Panc1 (cell line): ENCODE results near the gene CLCN7. TPM values are rescaled to one million over a fixed set of nuclear protein-coding genes. Genes with fewer than 3 reads are reported as not detected.

Source experiments
- ATAC-seq: fragments of 200-7000 bp; cut with Tn5 transposase; 2 replicates; pipeline ENCODE4 v1.9.1; 2020; ENCODE audit warnings: mild to moderate bottlenecking, moderate library complexity
- BruUV-seq: library from RNA; stranded (reverse); fragments of 400-500 nt; replicated peaks from 2 replicates; lab custom pipeline; 2021; lab: Mats Ljungman, UMichigan
- CTCF ChIA-PET: fragments of 300-600 bp; sonication (Branson Sonifier 250); formaldehyde crosslinking; loops from one replicate; lab custom pipeline; 2022; ENCODE audit warnings: antibody characterized with exemption; lab: Charles Lee
- POLR2A ChIA-PET: fragments of 300-600 bp; sonication (Branson Sonifier 250); formaldehyde crosslinking; loops from one replicate; lab custom pipeline; 2022; ENCODE audit warnings: antibody characterized with exemption; lab: Charles Lee
- DNase-seq: peaks from one replicate; pipeline ENCODE4 v3.0.0-alpha.2; 2010; ENCODE audit warnings: low read depth, low spot score
- H3K27ac ChIP-seq: 2 replicates; pipeline ENCODE4 v1.5.1; 2011; ENCODE audit warnings: mild to moderate bottlenecking, low read length, inconsistent platforms
- H3K27me3 ChIP-seq: fragments of 200-500 bp; sonication (Bioruptor generic); 2 replicates; pipeline ENCODE4 v1.6.0; 2014; ENCODE audit warnings: low read length, inconsistent platforms; ENCODE audit not compliant: control insufficient read depth, insufficient read depth
- H3K36me3 ChIP-seq: fragments of 200-500 bp; sonication (Bioruptor generic); 2 replicates; pipeline ENCODE4 v1.5.1; 2014; ENCODE audit warnings: inconsistent platforms, mild to moderate bottlenecking, low read length, moderate library complexity; ENCODE audit not compliant: control insufficient read depth, insufficient read depth
- H3K4me1 ChIP-seq: 2 replicates; pipeline ENCODE4 v1.5.1; 2011; ENCODE audit warnings: inconsistent platforms, mild to moderate bottlenecking, low read length, moderate library complexity; ENCODE audit not compliant: control insufficient read depth, insufficient read depth
- H3K4me3 ChIP-seq, 2 experiments: 2 replicates each; pipeline ENCODE4 v1.5.1; 2011 to 2012; ENCODE audit warnings: low read depth in 2 of 2, low read length in 2 of 2, mild to moderate bottlenecking in 2 of 2, inconsistent platforms in 1 of 2, moderate library complexity in 1 of 2
- H3K9me3 ChIP-seq: fragments of 200-500 bp; sonication (Bioruptor generic); 2 replicates; pipeline ENCODE4 v1.5.1; 2014; ENCODE audit warnings: low read depth, mild to moderate bottlenecking, inconsistent platforms, low read length, moderate library complexity; ENCODE audit not compliant: control insufficient read depth, insufficient read depth
- POLR2AphosphoS5 ChIP-seq: IDR thresholded peaks from 2 replicates; pipeline ENCODE4 v1.6.1; 2012; ENCODE audit warnings: mild to moderate bottlenecking, low read depth, low read length, moderate library complexity
- SIN3A ChIP-seq: IDR thresholded peaks from 2 replicates; pipeline ENCODE4 v1.6.1; 2012; ENCODE audit warnings: low read depth, mild to moderate bottlenecking, low read length, moderate library complexity, borderline replicate concordance; ENCODE audit not compliant: insufficient read depth
- TCF7L2 ChIP-seq: IDR thresholded peaks from 2 replicates; pipeline ENCODE4 v1.6.1; 2011; ENCODE audit warnings: mild to moderate bottlenecking, low read depth, low read length, inconsistent platforms
- in situ Hi-C: cut with HindIII; loops from 2 replicates; pipeline ENCODE4 v1.10.0; 2016; ENCODE audit warnings: low sequenced_read_pairs, low pct_unique_long_range_greater_than_20kb
- intact Hi-C: fragments of 100-400 bp; cut with micrococcal nuclease; formaldehyde crosslinking; loops from one replicate; pipeline ENCODE4 v1.10.0; 2022; ENCODE audit not compliant: unreplicated experiment
- total RNA-seq: library from RNA; stranded (reverse); gene quantifications from one replicate; pipeline ENCODE4 v1.2.1, GENCODE V29; 2021; ENCODE audit not compliant: unreplicated experiment
- TF ChIP-seq, protein P1 (sequence below), 2 experiments: IDR thresholded peaks; 2 replicates each; pipeline ENCODE4 v1.6.1; 2011 to 2012; ENCODE audit warnings: low read depth in 2 of 2, control low read depth in 1 of 2, low read length in 1 of 2, mild to moderate bottlenecking in 1 of 2, moderate library complexity in 1 of 2; ENCODE audit not compliant: insufficient read depth in 1 of 2
- TF ChIP-seq, protein P2 (sequence below): fragments of 450-650 bp; IDR thresholded peaks from 2 replicates; pipeline ENCODE4 v1.5.1; 2017; ENCODE audit warnings: mild to moderate bottlenecking

Gene CLCN7
- total RNA-seq, 1 experiment from 2014 or later = 179 TPM

DNA sequence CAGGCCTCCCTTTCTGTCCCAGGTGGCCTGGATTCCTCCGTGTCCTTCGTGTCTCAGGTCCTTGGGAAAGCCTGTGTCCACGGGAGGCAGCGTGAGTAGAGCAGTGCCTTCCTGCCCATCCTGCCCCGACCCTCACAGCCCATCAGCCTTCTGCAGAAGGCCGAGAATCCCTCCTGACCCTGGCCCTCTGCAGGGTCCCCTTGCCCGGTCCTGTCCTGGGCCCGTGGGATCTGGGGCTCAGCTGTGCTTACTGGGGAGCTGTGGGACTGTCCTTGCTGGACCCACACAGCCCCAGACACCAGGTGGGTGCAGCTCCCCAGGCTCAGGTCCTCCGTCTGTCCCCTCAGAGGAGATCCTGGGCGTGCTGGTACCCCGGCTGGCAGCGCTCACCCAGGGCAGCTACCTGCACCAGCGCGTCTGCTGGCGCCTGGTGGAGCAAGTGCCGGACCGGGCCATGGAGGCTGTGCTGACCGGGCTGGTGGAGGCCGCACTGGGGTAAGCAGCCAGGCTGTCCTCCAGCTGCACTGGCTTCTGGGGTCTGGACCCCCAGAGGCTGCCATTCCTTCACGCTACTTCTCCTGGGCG lies 22.3 kb upstream of the CLCN7 start:
- POLR2A ChIA-PET = no interaction called here
- H3K27ac ChIP-seq = no peak overlapping the region
- TF ChIP-seq, protein P1, sequence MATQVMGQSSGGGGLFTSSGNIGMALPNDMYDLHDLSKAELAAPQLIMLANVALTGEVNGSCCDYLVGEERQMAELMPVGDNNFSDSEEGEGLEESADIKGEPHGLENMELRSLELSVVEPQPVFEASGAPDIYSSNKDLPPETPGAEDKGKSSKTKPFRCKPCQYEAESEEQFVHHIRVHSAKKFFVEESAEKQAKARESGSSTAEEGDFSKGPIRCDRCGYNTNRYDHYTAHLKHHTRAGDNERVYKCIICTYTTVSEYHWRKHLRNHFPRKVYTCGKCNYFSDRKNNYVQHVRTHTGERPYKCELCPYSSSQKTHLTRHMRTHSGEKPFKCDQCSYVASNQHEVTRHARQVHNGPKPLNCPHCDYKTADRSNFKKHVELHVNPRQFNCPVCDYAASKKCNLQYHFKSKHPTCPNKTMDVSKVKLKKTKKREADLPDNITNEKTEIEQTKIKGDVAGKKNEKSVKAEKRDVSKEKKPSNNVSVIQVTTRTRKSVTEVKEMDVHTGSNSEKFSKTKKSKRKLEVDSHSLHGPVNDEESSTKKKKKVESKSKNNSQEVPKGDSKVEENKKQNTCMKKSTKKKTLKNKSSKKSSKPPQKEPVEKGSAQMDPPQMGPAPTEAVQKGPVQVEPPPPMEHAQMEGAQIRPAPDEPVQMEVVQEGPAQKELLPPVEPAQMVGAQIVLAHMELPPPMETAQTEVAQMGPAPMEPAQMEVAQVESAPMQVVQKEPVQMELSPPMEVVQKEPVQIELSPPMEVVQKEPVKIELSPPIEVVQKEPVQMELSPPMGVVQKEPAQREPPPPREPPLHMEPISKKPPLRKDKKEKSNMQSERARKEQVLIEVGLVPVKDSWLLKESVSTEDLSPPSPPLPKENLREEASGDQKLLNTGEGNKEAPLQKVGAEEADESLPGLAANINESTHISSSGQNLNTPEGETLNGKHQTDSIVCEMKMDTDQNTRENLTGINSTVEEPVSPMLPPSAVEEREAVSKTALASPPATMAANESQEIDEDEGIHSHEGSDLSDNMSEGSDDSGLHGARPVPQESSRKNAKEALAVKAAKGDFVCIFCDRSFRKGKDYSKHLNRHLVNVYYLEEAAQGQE (IDR thresholded peaks at IDR 0.05; ENCODE audit: insufficient read depth in 1 of 2, low read depth in 2 of 2, low read length in 1 of 2) = no peak
- no peak for TF ChIP-seq POLR2AphosphoS5
- TF ChIP-seq TCF7L2 = no peak
- TF ChIP-seq SIN3A = no peak
- TF ChIP-seq, protein P2, sequence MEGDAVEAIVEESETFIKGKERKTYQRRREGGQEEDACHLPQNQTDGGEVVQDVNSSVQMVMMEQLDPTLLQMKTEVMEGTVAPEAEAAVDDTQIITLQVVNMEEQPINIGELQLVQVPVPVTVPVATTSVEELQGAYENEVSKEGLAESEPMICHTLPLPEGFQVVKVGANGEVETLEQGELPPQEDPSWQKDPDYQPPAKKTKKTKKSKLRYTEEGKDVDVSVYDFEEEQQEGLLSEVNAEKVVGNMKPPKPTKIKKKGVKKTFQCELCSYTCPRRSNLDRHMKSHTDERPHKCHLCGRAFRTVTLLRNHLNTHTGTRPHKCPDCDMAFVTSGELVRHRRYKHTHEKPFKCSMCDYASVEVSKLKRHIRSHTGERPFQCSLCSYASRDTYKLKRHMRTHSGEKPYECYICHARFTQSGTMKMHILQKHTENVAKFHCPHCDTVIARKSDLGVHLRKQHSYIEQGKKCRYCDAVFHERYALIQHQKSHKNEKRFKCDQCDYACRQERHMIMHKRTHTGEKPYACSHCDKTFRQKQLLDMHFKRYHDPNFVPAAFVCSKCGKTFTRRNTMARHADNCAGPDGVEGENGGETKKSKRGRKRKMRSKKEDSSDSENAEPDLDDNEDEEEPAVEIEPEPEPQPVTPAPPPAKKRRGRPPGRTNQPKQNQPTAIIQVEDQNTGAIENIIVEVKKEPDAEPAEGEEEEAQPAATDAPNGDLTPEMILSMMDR = no peak
- in situ Hi-C loops (no loop called here), intact Hi-C loops (no loop called here)
- H3K4me1 ChIP-seq = peaks cover 12% of the 10 kb centered on the region
- H3K27me3 ChIP-seq = no peaks in the 10 kb centered on the region
- ATAC-seq = no peak
- H3K9me3 ChIP-seq = no peaks in the 10 kb centered on the region
- H3K4me3 ChIP-seq = no peak overlapping the region
- CTCF ChIA-PET = no interaction called here
- no peak for DNase-seq
- peaks cover 2% of the 10 kb centered on the region; the same call in 1 of the 2 replicates for H3K36me3 ChIP-seq
- BruUV-seq = no TSS peak

DNA sequence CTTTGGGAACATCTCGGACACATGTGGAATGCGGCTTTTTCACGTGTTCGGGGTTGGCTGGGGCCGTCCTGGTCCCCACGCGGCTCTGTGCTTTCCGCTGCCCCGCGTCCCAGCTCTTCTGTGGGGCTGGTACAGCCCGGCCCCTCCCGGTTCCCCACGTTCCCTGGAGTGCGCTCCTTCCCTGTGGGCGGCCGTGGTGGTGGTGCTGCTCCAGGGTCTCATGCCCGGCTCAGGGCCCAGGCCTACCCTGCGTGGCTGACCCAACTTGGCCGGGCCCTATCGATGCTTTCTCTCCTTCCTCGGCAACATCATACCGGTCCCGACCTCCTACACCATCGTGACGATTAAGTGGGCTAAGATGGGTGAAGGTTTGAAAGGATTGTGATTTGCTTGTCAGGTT lies 21.6 kb upstream of the CLCN7 start:
- intact Hi-C loops (no loop called here), in situ Hi-C loops (no loop called here)
- no peak overlapping the region for H3K4me3 ChIP-seq
- no peaks in the 10 kb centered on the region for H3K9me3 ChIP-seq
- POLR2A ChIA-PET = no interaction called here
- no peak for DNase-seq
- TF ChIP-seq, protein P1 (IDR thresholded peaks at IDR 0.05; ENCODE audit: insufficient read depth in 1 of 2, low read depth in 2 of 2, low read length in 1 of 2) = no peak
- TF ChIP-seq POLR2AphosphoS5 (no peak), TCF7L2 (no peak), SIN3A (no peak)
- TF ChIP-seq, protein P2 = no peak
- peaks cover 2% of the 10 kb centered on the region; the same call in 1 of the 2 replicates for H3K36me3 ChIP-seq
- H3K27ac ChIP-seq = no peak overlapping the region
- CTCF ChIA-PET = no interaction called here
- no peak for ATAC-seq
- peaks cover 12% of the 10 kb centered on the region for H3K4me1 ChIP-seq
- no peaks in the 10 kb centered on the region for H3K27me3 ChIP-seq
- BruUV-seq = no TSS peak
